Measurements from ENCODE around the gene RANGAP1. TPM values are rescaled to one million over a fixed set of nuclear protein-coding genes. Genes with fewer than 3 reads are reported as not detected.

The RANGAP1 gene
- total and polyA plus RNA-seq, 9 donors = 17.2 to 37.9 (median 32.1) TPM

DNA sequence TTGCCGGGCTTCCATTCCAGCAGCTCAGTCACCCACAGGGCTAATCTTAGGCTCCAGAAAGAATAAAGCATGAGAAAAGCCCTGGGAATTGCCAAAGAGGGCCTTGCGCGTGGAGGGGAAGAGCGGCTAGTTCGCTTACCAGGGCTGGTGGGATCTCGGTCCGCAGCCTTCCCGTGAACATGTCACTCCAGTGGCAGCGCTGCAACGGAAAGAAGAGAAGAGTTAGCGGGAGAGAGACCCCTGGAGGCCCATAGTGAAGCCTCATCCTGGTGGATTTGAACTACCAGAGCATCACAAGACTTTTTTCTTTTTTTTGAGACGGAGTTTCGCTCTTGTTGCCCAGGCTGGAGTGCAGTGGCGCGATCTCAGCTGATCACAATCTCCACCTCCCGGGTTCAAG is 18.0 kb downstream of the RANGAP1 start:
- no peaks in the 10 kb centered on the region for H3K36me3 ChIP-seq
- no peak overlapping the region for H3K4me3 ChIP-seq
- H3K27ac ChIP-seq = no peak overlapping the region
- TF ChIP-seq EP300 (IDR thresholded peaks at IDR 0.05) = no peak
- TF ChIP-seq, protein P1, sequence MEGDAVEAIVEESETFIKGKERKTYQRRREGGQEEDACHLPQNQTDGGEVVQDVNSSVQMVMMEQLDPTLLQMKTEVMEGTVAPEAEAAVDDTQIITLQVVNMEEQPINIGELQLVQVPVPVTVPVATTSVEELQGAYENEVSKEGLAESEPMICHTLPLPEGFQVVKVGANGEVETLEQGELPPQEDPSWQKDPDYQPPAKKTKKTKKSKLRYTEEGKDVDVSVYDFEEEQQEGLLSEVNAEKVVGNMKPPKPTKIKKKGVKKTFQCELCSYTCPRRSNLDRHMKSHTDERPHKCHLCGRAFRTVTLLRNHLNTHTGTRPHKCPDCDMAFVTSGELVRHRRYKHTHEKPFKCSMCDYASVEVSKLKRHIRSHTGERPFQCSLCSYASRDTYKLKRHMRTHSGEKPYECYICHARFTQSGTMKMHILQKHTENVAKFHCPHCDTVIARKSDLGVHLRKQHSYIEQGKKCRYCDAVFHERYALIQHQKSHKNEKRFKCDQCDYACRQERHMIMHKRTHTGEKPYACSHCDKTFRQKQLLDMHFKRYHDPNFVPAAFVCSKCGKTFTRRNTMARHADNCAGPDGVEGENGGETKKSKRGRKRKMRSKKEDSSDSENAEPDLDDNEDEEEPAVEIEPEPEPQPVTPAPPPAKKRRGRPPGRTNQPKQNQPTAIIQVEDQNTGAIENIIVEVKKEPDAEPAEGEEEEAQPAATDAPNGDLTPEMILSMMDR (IDR thresholded peaks at IDR 0.05) = no peak
- TF ChIP-seq POLR2A (IDR thresholded peaks at IDR 0.05) = no peak
- no peaks in the 10 kb centered on the region for H3K9me3 ChIP-seq
- no peaks in the 10 kb centered on the region for H3K27me3 ChIP-seq
- intact Hi-C loops (cut with DNase I) = no loop called here
- 94 to 96% (median 95%) methylated on average over 16 of the region's 16 CpGs for WGBS, 3 donors
- no peak for DNase-seq
- H3K4me1 ChIP-seq (ENCODE audit: insufficient read depth) = peaks cover 2% of the 10 kb centered on the region

DNA sequence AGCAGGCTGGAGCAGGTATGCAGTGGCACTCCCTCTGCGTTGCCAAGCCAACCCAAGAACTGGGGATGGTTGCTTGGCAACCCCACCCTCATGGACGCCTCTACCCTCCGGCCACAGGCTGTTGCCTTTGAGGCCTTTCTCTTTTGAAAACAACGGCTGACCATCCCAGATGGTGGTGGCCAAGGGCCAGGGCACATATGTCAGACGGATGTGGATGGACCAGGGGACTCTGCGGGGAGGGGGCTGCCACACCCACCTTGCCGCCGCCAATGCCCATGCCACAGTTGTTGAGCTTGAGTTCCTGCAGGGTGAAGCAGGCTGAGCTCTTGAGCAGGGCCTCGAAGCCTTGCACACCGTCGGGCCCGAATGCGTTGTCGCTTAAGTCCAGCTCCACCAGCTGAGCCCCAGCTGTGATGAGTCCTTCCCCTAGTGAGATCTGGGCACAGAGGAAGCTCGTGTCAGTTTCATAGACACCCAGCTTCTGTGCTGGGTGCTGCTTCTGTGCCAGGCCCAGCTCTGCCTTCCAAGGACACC is 21.5 kb downstream of the RANGAP1 start:
- DNase-seq = no peak
- Histone ChIP-seq H3K27me3 (no peaks in the 10 kb centered on the region), H3K27ac (no peak overlapping the region), H3K36me3 (no peaks in the 10 kb centered on the region), H3K4me3 (no peak overlapping the region), H3K9me3 (no peaks in the 10 kb centered on the region), H3K4me1 (ENCODE audit: insufficient read depth) (no peaks in the 10 kb centered on the region)
- WGBS, 3 donors = 82 to 86% (median 83%) methylated on average over 12 to 15 of the region's 15 CpGs
- intact Hi-C loops (cut with DNase I) = no loop called here
- TF ChIP-seq POLR2A (IDR thresholded peaks at IDR 0.05) (no peak), EP300 (IDR thresholded peaks at IDR 0.05) (no peak)
- TF ChIP-seq, protein P1 (IDR thresholded peaks at IDR 0.05) = no peak

DNA sequence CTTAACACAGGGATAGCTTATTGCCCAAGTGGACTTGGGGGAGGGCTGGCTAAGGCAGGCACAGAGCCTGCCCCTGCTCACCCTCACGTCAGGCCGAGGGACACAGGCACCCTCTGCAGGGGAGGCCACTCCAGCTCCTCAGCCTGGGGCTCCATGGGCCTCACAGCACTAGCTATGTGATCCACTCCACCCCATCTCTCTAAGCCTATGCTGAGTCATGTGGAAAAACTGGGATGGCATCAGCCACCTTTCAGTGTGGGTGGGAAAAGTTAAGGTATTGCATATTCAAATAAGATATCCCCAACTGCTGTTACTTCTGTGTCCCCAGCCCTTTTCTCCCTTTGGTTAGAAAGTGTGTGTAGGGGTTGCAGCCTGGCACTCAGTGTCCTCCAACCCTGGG is 22.3 kb downstream of the RANGAP1 start:
- no peaks in the 10 kb centered on the region for H3K36me3 ChIP-seq
- intact Hi-C loops (cut with DNase I) = no loop called here
- WGBS, 3 donors = 84 to 97% (median 96%) methylated on average over 2 of the region's 2 CpGs

DNA sequence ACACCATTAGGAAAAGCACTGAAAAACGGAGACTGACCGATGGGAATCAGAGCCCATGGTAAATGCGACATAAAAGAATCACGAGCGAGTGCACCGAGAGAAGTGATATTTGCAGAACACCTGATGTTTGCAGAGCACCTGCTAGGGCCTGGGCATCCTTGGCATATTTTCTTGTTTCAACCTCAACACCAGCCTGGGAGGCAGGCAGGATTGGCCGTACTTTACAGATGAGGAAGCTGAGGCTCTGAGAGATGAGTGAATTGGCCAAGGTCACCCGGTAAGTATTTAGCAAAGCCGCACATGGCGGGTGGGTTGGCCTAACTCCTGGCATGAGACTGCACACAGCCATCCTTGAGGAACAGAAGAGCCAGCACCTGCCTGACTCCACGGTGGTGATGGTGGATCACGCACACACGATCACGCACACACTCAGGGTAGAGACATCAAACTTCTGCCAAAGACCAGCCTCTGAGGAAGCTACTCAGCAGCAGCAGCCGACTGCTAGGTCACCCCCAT is 23.7 kb downstream of the RANGAP1 start:
- intact Hi-C loops (cut with DNase I) = no loop called here
- no peaks in the 10 kb centered on the region for H3K4me1 ChIP-seq (ENCODE audit: insufficient read depth)
- DNase-seq = no peak
- no peaks in the 10 kb centered on the region for H3K36me3 ChIP-seq
- H3K9me3 ChIP-seq = no peaks in the 10 kb centered on the region
- TF ChIP-seq, protein P1 (IDR thresholded peaks at IDR 0.05) = no peak
- TF ChIP-seq POLR2A (IDR thresholded peaks at IDR 0.05) (no peak), EP300 (IDR thresholded peaks at IDR 0.05) (no peak)
- no peak overlapping the region for H3K4me3 ChIP-seq
- H3K27me3 ChIP-seq = no peaks in the 10 kb centered on the region
- H3K27ac ChIP-seq = no peak overlapping the region
- whole genome bisulfite sequencing, 3 donors = 88 to 92% (median 91%) methylated on average over 15 of the region's 15 CpGs

More for the DNA sequence above, 22.3 kb downstream of the RANGAP1 start:
- TF ChIP-seq, protein P1 (IDR thresholded peaks at IDR 0.05) = no peak
- no peak for TF ChIP-seq POLR2A (IDR thresholded peaks at IDR 0.05)
- TF ChIP-seq EP300 (IDR thresholded peaks at IDR 0.05) = no peak
- Histone ChIP-seq H3K27me3 (no peaks in the 10 kb centered on the region), H3K9me3 (no peaks in the 10 kb centered on the region), H3K27ac (no peak overlapping the region), H3K4me1 (ENCODE audit: insufficient read depth) (no peaks in the 10 kb centered on the region), H3K4me3 (no peak overlapping the region)
- DNase-seq = no peak
